Measurements from ENCODE around the gene TKTL2.

GRCh38 chr4:163494360-163495241 lies 21.0 kb upstream of the TKTL2 start, which contains the start of gene TMA16:
- TF ChIP-seq CTCF (conservative IDR thresholded peaks at IDR 0.05; ENCODE audit: low read depth, low read length) (no peak), EZH2 (IDR thresholded peaks at IDR 0.05; ENCODE audit: borderline replicate concordance, low read depth, low read length, poor library complexity, severe bottlenecking) (no peak)

Measured in A673 (cell line).